ENCODE measurements around the gene KRTAP5-8. TPM values are rescaled to one million over a fixed set of nuclear protein-coding genes. Genes with fewer than 3 reads are reported as not detected.
"Not testable (repeated sequence)": the region's sequence is repeated elsewhere in the genome, so short reads cannot be mapped to it uniquely, and the experiment has no call there.

Gene KRTAP5-8
- total and polyA plus RNA-seq, 2 of the 4 experiments (the other 2 are of a cell fraction): 0.07 TPM; not detected in 1

- H3K14ac ChIP-seq (replicated peaks; ENCODE audit: low read depth, low read length); H4K5ac ChIP-seq (ENCODE audit: low read depth, low read length); H3K9ac ChIP-seq (ENCODE audit: low read depth, low read length); H2AFZ ChIP-seq (replicated peaks; ENCODE audit: low read length, poor library complexity); POLR2A ChIA-PET (ENCODE audit: unreplicated experiment); in situ Hi-C loops (cut with MboI; ENCODE audit: low sequenced_read_pairs); H3K27me3 ChIP-seq (ENCODE audit: control insufficient read depth, insufficient read depth, low read length); BruUV-seq (replicated peaks); H3K9me3 ChIP-seq (ENCODE audit: control insufficient read depth, insufficient read depth, low read length); H2BK5ac ChIP-seq (ENCODE audit: low read depth, low read length, poor library complexity, severe bottlenecking); H4K91ac ChIP-seq (ENCODE audit: insufficient read depth, low read depth, low read length); H2BK120ac ChIP-seq (ENCODE audit: low read depth, low read length); H3K4me1 ChIP-seq (ENCODE audit: control insufficient read depth, insufficient read depth, low read length); H3K23ac ChIP-seq (ENCODE audit: low read depth, low read length); H3K4me3 ChIP-seq (ENCODE audit: insufficient read depth, low read depth, low read length); H3K56ac ChIP-seq (ENCODE audit: extremely low read depth, insufficient read depth, low read length); H3K18ac ChIP-seq (ENCODE audit: low read depth, low read length); H2BK15ac ChIP-seq (ENCODE audit: low read depth, low read length); H3K9me1 ChIP-seq (ENCODE audit: insufficient read depth, low read length); H3K79me1 ChIP-seq (ENCODE audit: low read depth in 1 of 2, low read length in 2 of 2); H3K4ac ChIP-seq (ENCODE audit: low read depth, low read length); H2AK9ac ChIP-seq (replicated peaks; ENCODE audit: low read depth, low read length, poor library complexity); H2BK20ac ChIP-seq (ENCODE audit: low read depth, low read length); ATAC-seq (ENCODE audit: low read depth); H4K8ac ChIP-seq (ENCODE audit: low read depth in 2 of 2, low read length in 2 of 2); DNase-seq; H3K4me2 ChIP-seq (ENCODE audit: low read depth, low read length); H3K27ac ChIP-seq (ENCODE audit: insufficient read depth, low read length); H3K36me3 ChIP-seq (ENCODE audit: control insufficient read depth, insufficient read depth, low read length); intact Hi-C loops (cut with micrococcal nuclease); H4K20me1 ChIP-seq (ENCODE audit: insufficient read depth, low read length); H2AK5ac ChIP-seq (ENCODE audit: low read depth, low read length); dilution Hi-C loops (cut with HindIII; ENCODE audit: low sequenced_read_pairs, unreplicated experiment): not testable (repeated sequence)
- WGBS, 2 experiments (ENCODE audit: extremely low coverage in 2 of 2, insufficient read length in 1 of 2): no CpG with 5 or more reads among the region's 4 CpGs
- CTCF ChIA-PET: interaction anchor here (1.4 kb wide), 1 partner anchor 8 kb away, joined by 4 read pairs; no protein-coding TSS in a partner anchor
These were observed 50.5 kb downstream of the KRTAP5-8 start for GRCh38 chr11:71588314-71588713.

Small RNAs within 50 kb of the gene (microRNA-seq; reads per million reads assigned to microRNA genes)
- gene AP000867.1 (ENCODE audit: insufficient read depth, insufficient read length): not detected
- gene KRTAP5-14P (ENCODE audit: insufficient read depth, insufficient read length): not detected

Small RNAs within 50 kb of the gene (small RNA-seq; reads per million reads assigned to genes)
- gene AP000867.1 (0 reads per million in 5 experiments), gene KRTAP5-14P (0 reads per million in 5 experiments)

Other genes starting within 250 kb of the KRTAP5-8 start
- 20.0 and 22.0 TPM in 2 replicates for gene DHCR7, start 89.6 kb upstream of the KRTAP5-8 start, total RNA-seq (2012; rRNA removed)
- gene DHCR7, start 89.6 kb upstream of the KRTAP5-8 start, polyA plus RNA-seq (2012; rRNA removed): 43.2 and 43.3 TPM in 2 replicates
- gene NADSYN1, start 84.8 kb upstream of the KRTAP5-8 start, total RNA-seq (2012; rRNA removed): 59.2 and 70.4 TPM in 2 replicates
- gene NADSYN1, start 84.8 kb upstream of the KRTAP5-8 start, polyA plus RNA-seq (2012; rRNA removed): 63.7 and 69.5 TPM in 2 replicates
- not detected in 2 replicates for gene KRTAP5-7, start 10.8 kb upstream of the KRTAP5-8 start, total RNA-seq (2012; rRNA removed)
- gene KRTAP5-7, start 10.8 kb upstream of the KRTAP5-8 start, polyA plus RNA-seq (2012; rRNA removed): not detected in 2 replicates
- not detected in 2 replicates for gene KRTAP5-9, start 10.4 kb downstream of the KRTAP5-8 start, total RNA-seq (2012; rRNA removed)
- 0.09 TPM in 1 of 2 replicates, not detected in the other for gene KRTAP5-9, start 10.4 kb downstream of the KRTAP5-8 start, polyA plus RNA-seq (2012; rRNA removed)
- gene KRTAP5-10, start 27.5 kb downstream of the KRTAP5-8 start, total RNA-seq (2012; rRNA removed): not detected in 2 replicates
- not detected in 2 replicates for gene KRTAP5-10, start 27.5 kb downstream of the KRTAP5-8 start, polyA plus RNA-seq (2012; rRNA removed)
- not detected in 2 replicates for gene KRTAP5-11, start 44.9 kb downstream of the KRTAP5-8 start, total RNA-seq (2012; rRNA removed)
- gene KRTAP5-11, start 44.9 kb downstream of the KRTAP5-8 start, polyA plus RNA-seq (2012; rRNA removed): not detected in 2 replicates